HEK293 (cell line): Measurements from ENCODE around the gene C2orf78.

Experiments used
- CTCF ChIP-seq: fragments of 450-650 bp; formaldehyde crosslinking; IDR thresholded peaks from 2 replicates; pipeline ENCODE4 v1.5.1; 2016; ENCODE audit warnings: missing biosample characterization, missing genetic modification characterization
- WT1 ChIP-seq: fragments of 450-650 bp; formaldehyde crosslinking; IDR thresholded peaks from 2 replicates; pipeline ENCODE4 v1.5.1; 2016; ENCODE audit warnings: missing biosample characterization, missing genetic modification characterization
- YY1 ChIP-seq: fragments of 450-650 bp; formaldehyde crosslinking; IDR thresholded peaks from 2 replicates; pipeline ENCODE4 v1.5.1; 2018; ENCODE audit warnings: missing biosample characterization, missing genetic modification characterization
- ZBTB1 ChIP-seq: fragments of 450-650 bp; formaldehyde crosslinking; IDR thresholded peaks from 2 replicates; pipeline ENCODE4 v1.5.1; 2016; ENCODE audit warnings: missing biosample characterization, missing genetic modification characterization
- ZFP3 ChIP-seq: fragments of 450-650 bp; formaldehyde crosslinking; IDR thresholded peaks from 2 replicates; pipeline ENCODE4 v1.5.1; 2016; ENCODE audit warnings: low read depth, missing biosample characterization, missing genetic modification characterization
- ZNF274 ChIP-seq, 2 experiments: fragments of 200-500 bp in 1 of 2; fragments of 450-650 bp in 1 of 2; sonication (Bioruptor generic) in 1 of 2; formaldehyde crosslinking in 1 of 2; IDR thresholded peaks; 2 replicates each; pipeline versions ENCODE4 v1.5.1 to v1.6.1; 2014 to 2016; ENCODE audit warnings: borderline replicate concordance in 1 of 2, inconsistent platforms in 1 of 2, low read length in 1 of 2, missing biosample characterization in 1 of 2, missing genetic modification characterization in 1 of 2
- ZNF398 ChIP-seq: fragments of 450-650 bp; formaldehyde crosslinking; IDR thresholded peaks from 2 replicates; pipeline ENCODE4 v1.5.1; 2017; ENCODE audit warnings: missing biosample characterization, missing genetic modification characterization
- ZNF416 ChIP-seq: fragments of 450-650 bp; formaldehyde crosslinking; IDR thresholded peaks from 2 replicates; pipeline ENCODE4 v1.5.1; 2016; ENCODE audit warnings: missing biosample characterization, missing genetic modification characterization
- ZNF600 ChIP-seq: fragments of 450-650 bp; formaldehyde crosslinking; IDR thresholded peaks from 2 replicates; pipeline ENCODE4 v1.5.1; 2016; ENCODE audit warnings: missing biosample characterization, missing genetic modification characterization
- ZNF639 ChIP-seq: fragments of 450-650 bp; formaldehyde crosslinking; IDR thresholded peaks from 2 replicates; pipeline ENCODE4 v1.5.1; 2016; ENCODE audit warnings: missing biosample characterization, missing genetic modification characterization
- ZNF670 ChIP-seq: fragments of 450-650 bp; formaldehyde crosslinking; IDR thresholded peaks from 2 replicates; pipeline ENCODE4 v1.5.1; 2016; ENCODE audit warnings: missing biosample characterization, missing genetic modification characterization, low read depth
- ZNF792 ChIP-seq: fragments of 450-650 bp; formaldehyde crosslinking; IDR thresholded peaks from 2 replicates; pipeline ENCODE4 v1.5.1; 2016; ENCODE audit warnings: missing biosample characterization, missing genetic modification characterization

GRCh38 chr2:73837847-73838585 lies 54.0 kb downstream of the C2orf78 start:
- no peak for TF ChIP-seq CTCF (tag by site-specific recombination)
- no peak for TF ChIP-seq ZNF274 (IDR thresholded peaks at IDR 0.05; ENCODE audit: low read length)
- no peak for TF ChIP-seq ZNF274 (tag by site-specific recombination; IDR thresholded peaks at IDR 0.05; ENCODE audit: borderline replicate concordance)
- no peak for TF ChIP-seq ZNF639 (tag by site-specific recombination)
- no peak for TF ChIP-seq ZNF416 (tag by site-specific recombination)
- TF ChIP-seq WT1 (tag by site-specific recombination), result no peak
- no peak for TF ChIP-seq ZNF398 (tag by site-specific recombination)
- TF ChIP-seq ZNF670 (tag by site-specific recombination), result no peak
- no peak for TF ChIP-seq YY1 (tag by site-specific recombination)
- TF ChIP-seq ZNF600 (tag by site-specific recombination), result no peak
- TF ChIP-seq ZFP3 (tag by site-specific recombination), result no peak
- TF ChIP-seq ZBTB1 (tag by site-specific recombination), result no peak
- no peak for TF ChIP-seq ZNF792 (tag by site-specific recombination)
